ENCODE results near the gene GPR155.

The GPR155 gene

GRCh38 chr2:174510583-174511189 is 23.9 kb upstream of the GPR155 start:
- TF ChIP-seq CTCF (IDR thresholded peaks at IDR 0.05; ENCODE audit: borderline replicate concordance, insufficient read depth, low read depth, low read length), result no peak
- no peak overlapping the region for H3K4me3 ChIP-seq (ENCODE audit: low read depth, low read length)

- TF ChIP-seq CTCF (IDR thresholded peaks at IDR 0.05; ENCODE audit: borderline replicate concordance, insufficient read depth, low read depth, low read length), result no peak
- H3K4me3 ChIP-seq (ENCODE audit: low read depth, low read length), result no peak overlapping the region
Measured at GRCh38 chr2:174503161-174503809, 16.5 kb upstream of the GPR155 start.

- TF ChIP-seq CTCF (IDR thresholded peaks at IDR 0.05; ENCODE audit: borderline replicate concordance, insufficient read depth, low read depth, low read length), result no peak
Measured at GRCh38 chr2:174499371-174499770, 12.5 kb upstream of the GPR155 start.

GRCh38 chr2:174495365-174496012 is 8.7 kb upstream of the GPR155 start:
- H3K4me3 ChIP-seq (ENCODE audit: low read depth, low read length), result no peak overlapping the region
- no peak for TF ChIP-seq CTCF (IDR thresholded peaks at IDR 0.05; ENCODE audit: borderline replicate concordance, insufficient read depth, low read depth, low read length)

More at GRCh38 chr2:174499371-174499770, 12.5 kb upstream of the GPR155 start:
- no peak overlapping the region for H3K4me3 ChIP-seq (ENCODE audit: low read depth, low read length)

GRCh38 chr2:174493549-174494331 is 6.9 kb upstream of the GPR155 start:
- TF ChIP-seq CTCF (IDR thresholded peaks at IDR 0.05; ENCODE audit: borderline replicate concordance, insufficient read depth, low read depth, low read length), result no peak
- H3K4me3 ChIP-seq (ENCODE audit: low read depth, low read length), result no peak overlapping the region

- no peak overlapping the region for H3K4me3 ChIP-seq (ENCODE audit: low read depth, low read length)
Measured at GRCh38 chr2:174492963-174493431, 6.2 kb upstream of the GPR155 start.

More at GRCh38 chr2:174492963-174493431, 6.2 kb upstream of the GPR155 start:
- no peak for TF ChIP-seq CTCF (IDR thresholded peaks at IDR 0.05; ENCODE audit: borderline replicate concordance, insufficient read depth, low read depth, low read length)
